HEK293 (cell line): Measurements from ENCODE around the gene SHC4.

ENCODE experiments used
- CTCF ChIA-PET: fragments of 350-600 bp; formaldehyde crosslinking; extraction: SDS; loops from one replicate; lab custom pipeline; 2021; ENCODE audit warnings: antibody characterized with exemption; lab: Yijun Ruan, JAX
- POLR2A ChIA-PET: fragments of 300-600 bp; formaldehyde crosslinking; extraction: SDS; loops from one replicate; lab custom pipeline; 2020; ENCODE audit warnings: antibody characterized with exemption, inconsistent platforms; lab: Yijun Ruan, JAX
- H3K27ac ChIP-seq: fragments of 200-500 bp; sonication (Bioruptor generic); 2 replicates; pipeline ENCODE4 v1.5.1; 2014; ENCODE audit warnings: low read depth, low read length, control low read depth, inconsistent platforms; ENCODE audit errors: extremely low read depth
- H3K36me3 ChIP-seq, 2 experiments: fragments of 200-500 bp in 1 of 2; sonication (Bioruptor generic) in 1 of 2; 1 replicate in 1 of 2; 2 replicates in 1 of 2; pipeline ENCODE4 v1.5.1; 2014 to 2017; ENCODE audit warnings: inconsistent platforms in 2 of 2, low read length in 2 of 2; ENCODE audit not compliant: control insufficient read depth in 2 of 2, insufficient read depth in 1 of 2
- H3K4me1 ChIP-seq: fragments of 200-500 bp; sonication (Bioruptor generic); 2 replicates; pipeline ENCODE4 v1.5.1; 2014; ENCODE audit warnings: mild to moderate bottlenecking, low read length, inconsistent platforms; ENCODE audit not compliant: control insufficient read depth, insufficient read depth
- H3K4me3 ChIP-seq: 2 replicates; pipeline ENCODE4 v1.5.1; 2011; ENCODE audit warnings: low read depth, mild to moderate bottlenecking, control low read depth, low read length, moderate library complexity
- H3K9me3 ChIP-seq: fragments of 200-500 bp; sonication (Bioruptor generic); 2 replicates; pipeline ENCODE4 v1.5.1; 2014; ENCODE audit warnings: low read depth, low read length, inconsistent platforms; ENCODE audit not compliant: control insufficient read depth, insufficient read depth
- FEZF1 ChIP-seq: fragments of 450-650 bp; formaldehyde crosslinking; IDR thresholded peaks from 2 replicates; pipeline ENCODE4 v1.5.1; 2016; ENCODE audit warnings: missing biosample characterization, missing genetic modification characterization
- GLI2 ChIP-seq: fragments of 450-650 bp; formaldehyde crosslinking; IDR thresholded peaks from 2 replicates; pipeline ENCODE4; 2017; ENCODE audit warnings: missing biosample characterization, missing genetic modification characterization, low read depth, borderline replicate concordance
- HOXA7 ChIP-seq: sonication (generic); formaldehyde crosslinking; IDR thresholded peaks from 2 replicates; pipeline ENCODE4 v1.8.1; 2022; ENCODE audit warnings: missing genetic modification reagents, borderline replicate concordance
- KLF1 ChIP-seq: fragments of 450-650 bp; formaldehyde crosslinking; IDR thresholded peaks from 2 replicates; pipeline ENCODE4 v1.5.1; 2016; ENCODE audit warnings: missing biosample characterization, missing genetic modification characterization
- MEIS1 ChIP-seq: sonication (generic); formaldehyde crosslinking; IDR thresholded peaks from 2 replicates; pipeline ENCODE4 v1.8.1; 2022; ENCODE audit warnings: missing genetic modification reagents, mild to moderate bottlenecking, borderline replicate concordance
- PRDM1 ChIP-seq: fragments of 450-650 bp; formaldehyde crosslinking; IDR thresholded peaks from 2 replicates; pipeline ENCODE4; 2016; ENCODE audit warnings: missing biosample characterization, missing genetic modification characterization
- TCF7L2 ChIP-seq: IDR thresholded peaks from 2 replicates; pipeline ENCODE4 v1.6.1; 2011; ENCODE audit warnings: low read depth, mild to moderate bottlenecking, inconsistent platforms, low read length, moderate library complexity, borderline replicate concordance
- ZBTB48 ChIP-seq: fragments of 450-650 bp; formaldehyde crosslinking; IDR thresholded peaks from 2 replicates; pipeline ENCODE4 v1.5.1; 2016; ENCODE audit warnings: missing biosample characterization, missing genetic modification characterization
- ZNF202 ChIP-seq: fragments of 450-650 bp; formaldehyde crosslinking; IDR thresholded peaks from 2 replicates; pipeline ENCODE4 v1.5.1; 2016; ENCODE audit warnings: missing biosample characterization, missing genetic modification characterization, borderline replicate concordance
- ZNF24 ChIP-seq: fragments of 450-650 bp; formaldehyde crosslinking; IDR thresholded peaks from 2 replicates; pipeline ENCODE4 v1.5.1; 2016; ENCODE audit warnings: missing biosample characterization, missing genetic modification characterization
- ZNF292 ChIP-seq: fragments of 450-650 bp; formaldehyde crosslinking; IDR thresholded peaks from 2 replicates; pipeline ENCODE4 v1.5.1; 2016; ENCODE audit warnings: low read depth, missing biosample characterization, missing genetic modification characterization, borderline replicate concordance
- ZNF302 ChIP-seq: fragments of 450-650 bp; formaldehyde crosslinking; IDR thresholded peaks from 2 replicates; pipeline ENCODE4 v1.5.1; 2016; ENCODE audit warnings: missing biosample characterization, missing genetic modification characterization, low read depth
- ZNF391 ChIP-seq: fragments of 450-650 bp; formaldehyde crosslinking; IDR thresholded peaks from 2 replicates; pipeline ENCODE4 v1.5.1; 2016; ENCODE audit warnings: low read depth, missing biosample characterization, missing genetic modification characterization, borderline replicate concordance
- ZNF426 ChIP-seq: fragments of 450-650 bp; formaldehyde crosslinking; IDR thresholded peaks from 2 replicates; pipeline ENCODE4 v1.5.1; 2017; ENCODE audit warnings: missing biosample characterization, missing genetic modification characterization, mild to moderate bottlenecking, inconsistent platforms, moderate library complexity
- ZNF529 ChIP-seq: fragments of 450-650 bp; formaldehyde crosslinking; IDR thresholded peaks from 2 replicates; pipeline ENCODE4 v1.5.1; 2017; ENCODE audit warnings: missing genetic modification characterization, missing biosample characterization; ENCODE audit not compliant: insufficient replicate concordance
- ZNF707 ChIP-seq: fragments of 450-650 bp; formaldehyde crosslinking; IDR thresholded peaks from 2 replicates; pipeline ENCODE4 v1.5.1; 2016; ENCODE audit warnings: missing biosample characterization, missing genetic modification characterization
- ZNF777 ChIP-seq: fragments of 450-650 bp; formaldehyde crosslinking; IDR thresholded peaks from 2 replicates; pipeline ENCODE4 v1.5.1; 2017; ENCODE audit warnings: missing biosample characterization, missing genetic modification characterization, borderline replicate concordance
- TF ChIP-seq, protein P1 (sequence below): fragments of 450-650 bp; formaldehyde crosslinking; IDR thresholded peaks from 2 replicates; pipeline ENCODE4 v1.5.1; 2016; ENCODE audit warnings: missing biosample characterization, missing genetic modification characterization
- TF ChIP-seq, protein P2 (sequence below): fragments of 450-650 bp; formaldehyde crosslinking; IDR thresholded peaks from 2 replicates; pipeline ENCODE4 v1.5.1; 2016; ENCODE audit warnings: missing biosample characterization, missing genetic modification characterization
- TF ChIP-seq, protein P3 (sequence below): fragments of 450-650 bp; formaldehyde crosslinking; IDR thresholded peaks from 2 replicates; pipeline ENCODE4 v1.5.1; 2017; ENCODE audit warnings: missing biosample characterization, missing genetic modification characterization
- TF ChIP-seq, protein P4 (sequence below): fragments of 450-650 bp; formaldehyde crosslinking; IDR thresholded peaks from 2 replicates; pipeline ENCODE4 v1.5.1; 2016; ENCODE audit warnings: missing biosample characterization, missing genetic modification characterization
- TF ChIP-seq, protein P5 (sequence below): fragments of 450-650 bp; formaldehyde crosslinking; IDR thresholded peaks from 2 replicates; pipeline ENCODE4 v1.5.1; 2016; ENCODE audit warnings: missing biosample characterization, missing genetic modification characterization

SHC4 gene

DNA sequence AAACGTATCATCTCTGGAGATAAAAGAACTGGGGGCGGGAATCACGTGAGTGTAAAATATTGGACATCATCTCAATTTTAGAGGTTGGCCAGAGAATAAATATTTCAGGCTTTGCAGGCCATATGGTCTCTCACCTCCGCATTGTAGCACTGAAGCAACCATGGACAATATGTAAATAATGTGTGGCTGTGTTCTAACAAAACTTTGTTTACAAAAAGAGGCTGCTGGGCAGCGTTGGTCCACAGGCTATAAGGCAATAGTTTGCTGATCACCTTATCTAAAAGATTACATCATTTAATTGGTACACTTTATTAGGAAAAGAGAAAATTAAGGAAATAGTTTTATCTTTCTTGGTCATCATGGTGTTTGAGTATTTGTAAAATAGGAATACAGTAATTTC, 22.5 kb upstream of the SHC4 start (continued):
- TF ChIP-seq, protein P1, sequence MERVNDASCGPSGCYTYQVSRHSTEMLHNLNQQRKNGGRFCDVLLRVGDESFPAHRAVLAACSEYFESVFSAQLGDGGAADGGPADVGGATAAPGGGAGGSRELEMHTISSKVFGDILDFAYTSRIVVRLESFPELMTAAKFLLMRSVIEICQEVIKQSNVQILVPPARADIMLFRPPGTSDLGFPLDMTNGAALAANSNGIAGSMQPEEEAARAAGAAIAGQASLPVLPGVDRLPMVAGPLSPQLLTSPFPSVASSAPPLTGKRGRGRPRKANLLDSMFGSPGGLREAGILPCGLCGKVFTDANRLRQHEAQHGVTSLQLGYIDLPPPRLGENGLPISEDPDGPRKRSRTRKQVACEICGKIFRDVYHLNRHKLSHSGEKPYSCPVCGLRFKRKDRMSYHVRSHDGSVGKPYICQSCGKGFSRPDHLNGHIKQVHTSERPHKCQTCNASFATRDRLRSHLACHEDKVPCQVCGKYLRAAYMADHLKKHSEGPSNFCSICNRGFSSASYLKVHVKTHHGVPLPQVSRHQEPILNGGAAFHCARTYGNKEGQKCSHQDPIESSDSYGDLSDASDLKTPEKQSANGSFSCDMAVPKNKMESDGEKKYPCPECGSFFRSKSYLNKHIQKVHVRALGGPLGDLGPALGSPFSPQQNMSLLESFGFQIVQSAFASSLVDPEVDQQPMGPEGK (tag by site-specific recombination) = no peak
- TF ChIP-seq ZNF302 = no peak

DNA sequence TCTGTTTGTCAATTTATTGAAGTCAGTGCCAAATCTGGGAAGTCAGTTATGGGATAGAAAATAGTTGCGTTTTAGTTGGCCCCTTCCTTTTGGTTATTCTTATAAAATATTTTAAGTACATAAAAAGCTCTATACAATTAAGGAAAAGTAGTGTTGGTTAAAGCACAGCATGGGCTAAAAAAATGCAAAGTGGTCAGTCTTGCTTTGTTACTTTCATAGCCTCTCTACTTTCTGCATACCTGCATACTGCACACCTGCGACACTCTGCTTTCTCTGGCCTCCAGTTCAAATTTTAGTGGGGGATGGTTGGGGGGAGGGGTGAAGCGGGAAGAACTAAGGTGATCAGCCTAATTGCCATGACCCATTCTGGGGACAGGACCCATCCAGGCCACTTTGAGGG, 21.8 kb upstream of the SHC4 start:
- ChIA-PET POLR2A (no interaction called here), CTCF (interaction anchor here (0.7 to 2.1 kb wide), 3 partner anchors 10 to 124 kb away, joined by 5 to 12 read pairs (median 5); no protein-coding TSS in a partner anchor)
- TF ChIP-seq ZNF777 (tag by site-specific recombination) (no peak), HOXA7 (CRISPR knock-in tag) (no peak), ZNF391 (tag by site-specific recombination) (no peak), ZNF202 (no peak), ZNF24 (tag by site-specific recombination) (no peak), GLI2 (no peak), FEZF1 (tag by site-specific recombination) (no peak)
- no peaks in the 10 kb centered on the region for H3K4me1 ChIP-seq
- H3K9me3 ChIP-seq = no peaks in the 10 kb centered on the region
- peaks cover 0 to 4% of the 10 kb centered on the region in 2 experiments; a peak in 1 of 3 replicates for H3K36me3 ChIP-seq
- no peak overlapping the region for H3K4me3 ChIP-seq
- no peak overlapping the region for H3K27ac ChIP-seq

DNA sequence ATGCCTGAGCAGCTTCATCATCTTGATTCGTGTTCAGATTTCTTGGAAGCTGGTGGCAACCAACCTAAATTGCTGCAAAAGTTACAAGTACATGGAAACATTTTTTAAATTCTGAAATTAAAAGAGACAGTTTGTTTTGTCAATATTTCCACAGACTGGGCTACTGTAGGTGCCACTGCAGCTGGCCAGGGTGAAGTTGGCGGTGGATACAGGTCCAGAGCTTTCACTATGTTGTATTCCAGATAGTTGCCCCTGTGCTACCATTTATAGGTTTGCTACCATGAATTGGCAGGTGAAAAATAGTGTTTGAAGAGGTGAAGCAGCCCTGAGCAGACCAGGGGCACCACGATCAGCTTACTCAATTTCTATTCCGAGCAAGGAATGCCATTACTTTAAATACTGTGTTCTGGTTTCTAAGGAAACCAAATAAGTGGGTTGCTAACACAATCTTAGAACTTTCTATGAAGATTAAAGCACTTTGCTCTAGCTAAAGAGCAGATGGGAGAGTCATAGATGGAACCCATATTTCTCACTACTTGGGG, 21.2 kb upstream of the SHC4 start:
- H3K27ac ChIP-seq = no peak overlapping the region
- H3K4me1 ChIP-seq = no peaks in the 10 kb centered on the region
- no peaks in the 10 kb centered on the region for H3K9me3 ChIP-seq
- POLR2A ChIA-PET = no interaction called here
- H3K36me3 ChIP-seq = peaks cover 0 to 4% of the 10 kb centered on the region in 2 experiments; a peak in 1 of 3 replicates
- H3K4me3 ChIP-seq = no peak overlapping the region
- CTCF ChIA-PET = interaction anchor here (0.7 to 2.1 kb wide), 3 partner anchors 9 to 123 kb away, joined by 5 to 12 read pairs (median 5); no protein-coding TSS in a partner anchor
- TF ChIP-seq MEIS1 (CRISPR knock-in tag) = no peak
- no peak for TF ChIP-seq TCF7L2
- TF ChIP-seq, protein P2, sequence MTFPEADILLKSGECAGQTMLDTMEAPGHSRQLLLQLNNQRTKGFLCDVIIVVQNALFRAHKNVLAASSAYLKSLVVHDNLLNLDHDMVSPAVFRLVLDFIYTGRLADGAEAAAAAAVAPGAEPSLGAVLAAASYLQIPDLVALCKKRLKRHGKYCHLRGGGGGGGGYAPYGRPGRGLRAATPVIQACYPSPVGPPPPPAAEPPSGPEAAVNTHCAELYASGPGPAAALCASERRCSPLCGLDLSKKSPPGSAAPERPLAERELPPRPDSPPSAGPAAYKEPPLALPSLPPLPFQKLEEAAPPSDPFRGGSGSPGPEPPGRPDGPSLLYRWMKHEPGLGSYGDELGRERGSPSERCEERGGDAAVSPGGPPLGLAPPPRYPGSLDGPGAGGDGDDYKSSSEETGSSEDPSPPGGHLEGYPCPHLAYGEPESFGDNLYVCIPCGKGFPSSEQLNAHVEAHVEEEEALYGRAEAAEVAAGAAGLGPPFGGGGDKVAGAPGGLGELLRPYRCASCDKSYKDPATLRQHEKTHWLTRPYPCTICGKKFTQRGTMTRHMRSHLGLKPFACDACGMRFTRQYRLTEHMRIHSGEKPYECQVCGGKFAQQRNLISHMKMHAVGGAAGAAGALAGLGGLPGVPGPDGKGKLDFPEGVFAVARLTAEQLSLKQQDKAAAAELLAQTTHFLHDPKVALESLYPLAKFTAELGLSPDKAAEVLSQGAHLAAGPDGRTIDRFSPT (tag by site-specific recombination) = no peak
- TF ChIP-seq, protein P3, sequence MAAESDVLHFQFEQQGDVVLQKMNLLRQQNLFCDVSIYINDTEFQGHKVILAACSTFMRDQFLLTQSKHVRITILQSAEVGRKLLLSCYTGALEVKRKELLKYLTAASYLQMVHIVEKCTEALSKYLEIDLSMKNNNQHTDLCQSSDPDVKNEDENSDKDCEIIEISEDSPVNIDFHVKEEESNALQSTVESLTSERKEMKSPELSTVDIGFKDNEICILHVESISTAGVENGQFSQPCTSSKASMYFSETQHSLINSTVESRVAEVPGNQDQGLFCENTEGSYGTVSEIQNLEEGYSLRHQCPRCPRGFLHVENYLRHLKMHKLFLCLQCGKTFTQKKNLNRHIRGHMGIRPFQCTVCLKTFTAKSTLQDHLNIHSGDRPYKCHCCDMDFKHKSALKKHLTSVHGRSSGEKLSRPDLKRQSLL (tag by site-specific recombination) = no peak
- TF ChIP-seq, protein P4, sequence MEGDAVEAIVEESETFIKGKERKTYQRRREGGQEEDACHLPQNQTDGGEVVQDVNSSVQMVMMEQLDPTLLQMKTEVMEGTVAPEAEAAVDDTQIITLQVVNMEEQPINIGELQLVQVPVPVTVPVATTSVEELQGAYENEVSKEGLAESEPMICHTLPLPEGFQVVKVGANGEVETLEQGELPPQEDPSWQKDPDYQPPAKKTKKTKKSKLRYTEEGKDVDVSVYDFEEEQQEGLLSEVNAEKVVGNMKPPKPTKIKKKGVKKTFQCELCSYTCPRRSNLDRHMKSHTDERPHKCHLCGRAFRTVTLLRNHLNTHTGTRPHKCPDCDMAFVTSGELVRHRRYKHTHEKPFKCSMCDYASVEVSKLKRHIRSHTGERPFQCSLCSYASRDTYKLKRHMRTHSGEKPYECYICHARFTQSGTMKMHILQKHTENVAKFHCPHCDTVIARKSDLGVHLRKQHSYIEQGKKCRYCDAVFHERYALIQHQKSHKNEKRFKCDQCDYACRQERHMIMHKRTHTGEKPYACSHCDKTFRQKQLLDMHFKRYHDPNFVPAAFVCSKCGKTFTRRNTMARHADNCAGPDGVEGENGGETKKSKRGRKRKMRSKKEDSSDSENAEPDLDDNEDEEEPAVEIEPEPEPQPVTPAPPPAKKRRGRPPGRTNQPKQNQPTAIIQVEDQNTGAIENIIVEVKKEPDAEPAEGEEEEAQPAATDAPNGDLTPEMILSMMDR (tag by site-specific recombination) = no peak
- TF ChIP-seq, protein P5, sequence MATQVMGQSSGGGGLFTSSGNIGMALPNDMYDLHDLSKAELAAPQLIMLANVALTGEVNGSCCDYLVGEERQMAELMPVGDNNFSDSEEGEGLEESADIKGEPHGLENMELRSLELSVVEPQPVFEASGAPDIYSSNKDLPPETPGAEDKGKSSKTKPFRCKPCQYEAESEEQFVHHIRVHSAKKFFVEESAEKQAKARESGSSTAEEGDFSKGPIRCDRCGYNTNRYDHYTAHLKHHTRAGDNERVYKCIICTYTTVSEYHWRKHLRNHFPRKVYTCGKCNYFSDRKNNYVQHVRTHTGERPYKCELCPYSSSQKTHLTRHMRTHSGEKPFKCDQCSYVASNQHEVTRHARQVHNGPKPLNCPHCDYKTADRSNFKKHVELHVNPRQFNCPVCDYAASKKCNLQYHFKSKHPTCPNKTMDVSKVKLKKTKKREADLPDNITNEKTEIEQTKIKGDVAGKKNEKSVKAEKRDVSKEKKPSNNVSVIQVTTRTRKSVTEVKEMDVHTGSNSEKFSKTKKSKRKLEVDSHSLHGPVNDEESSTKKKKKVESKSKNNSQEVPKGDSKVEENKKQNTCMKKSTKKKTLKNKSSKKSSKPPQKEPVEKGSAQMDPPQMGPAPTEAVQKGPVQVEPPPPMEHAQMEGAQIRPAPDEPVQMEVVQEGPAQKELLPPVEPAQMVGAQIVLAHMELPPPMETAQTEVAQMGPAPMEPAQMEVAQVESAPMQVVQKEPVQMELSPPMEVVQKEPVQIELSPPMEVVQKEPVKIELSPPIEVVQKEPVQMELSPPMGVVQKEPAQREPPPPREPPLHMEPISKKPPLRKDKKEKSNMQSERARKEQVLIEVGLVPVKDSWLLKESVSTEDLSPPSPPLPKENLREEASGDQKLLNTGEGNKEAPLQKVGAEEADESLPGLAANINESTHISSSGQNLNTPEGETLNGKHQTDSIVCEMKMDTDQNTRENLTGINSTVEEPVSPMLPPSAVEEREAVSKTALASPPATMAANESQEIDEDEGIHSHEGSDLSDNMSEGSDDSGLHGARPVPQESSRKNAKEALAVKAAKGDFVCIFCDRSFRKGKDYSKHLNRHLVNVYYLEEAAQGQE (tag by site-specific recombination) = no peak
- TF ChIP-seq PRDM1 (tag by site-specific recombination) = no peak
- no peak for TF ChIP-seq HOXA7 (CRISPR knock-in tag)
- no peak for TF ChIP-seq ZNF529 (tag by site-specific recombination)
- TF ChIP-seq ZBTB48 (tag by site-specific recombination) = no peak
- no peak for TF ChIP-seq KLF1 (tag by site-specific recombination)
- no peak for TF ChIP-seq ZNF426 (tag by site-specific recombination)
- no peak for TF ChIP-seq ZNF707
- no peak for TF ChIP-seq ZNF24 (tag by site-specific recombination)
- TF ChIP-seq ZNF292 (tag by site-specific recombination) = no peak
